GM19463 (cell line): ENCODE measurements around the gene OSBPL6.
A peak's percentile ranks its signal among the peaks of the same experiment; 100 is the strongest.
"Not testable (repeated sequence)": the region's sequence is repeated elsewhere in the genome, so short reads cannot be mapped to it uniquely, and the experiment has no call there.

ENCODE experiments used
- ATAC-seq: cut with Tn5 transposase; IDR thresholded peaks from one replicate; pipeline ENCODE4 v1.9.1; 2021; ENCODE audit warnings: mild to moderate bottlenecking, moderate library complexity; ENCODE audit not compliant: unreplicated experiment

The OSBPL6 gene

DNA sequence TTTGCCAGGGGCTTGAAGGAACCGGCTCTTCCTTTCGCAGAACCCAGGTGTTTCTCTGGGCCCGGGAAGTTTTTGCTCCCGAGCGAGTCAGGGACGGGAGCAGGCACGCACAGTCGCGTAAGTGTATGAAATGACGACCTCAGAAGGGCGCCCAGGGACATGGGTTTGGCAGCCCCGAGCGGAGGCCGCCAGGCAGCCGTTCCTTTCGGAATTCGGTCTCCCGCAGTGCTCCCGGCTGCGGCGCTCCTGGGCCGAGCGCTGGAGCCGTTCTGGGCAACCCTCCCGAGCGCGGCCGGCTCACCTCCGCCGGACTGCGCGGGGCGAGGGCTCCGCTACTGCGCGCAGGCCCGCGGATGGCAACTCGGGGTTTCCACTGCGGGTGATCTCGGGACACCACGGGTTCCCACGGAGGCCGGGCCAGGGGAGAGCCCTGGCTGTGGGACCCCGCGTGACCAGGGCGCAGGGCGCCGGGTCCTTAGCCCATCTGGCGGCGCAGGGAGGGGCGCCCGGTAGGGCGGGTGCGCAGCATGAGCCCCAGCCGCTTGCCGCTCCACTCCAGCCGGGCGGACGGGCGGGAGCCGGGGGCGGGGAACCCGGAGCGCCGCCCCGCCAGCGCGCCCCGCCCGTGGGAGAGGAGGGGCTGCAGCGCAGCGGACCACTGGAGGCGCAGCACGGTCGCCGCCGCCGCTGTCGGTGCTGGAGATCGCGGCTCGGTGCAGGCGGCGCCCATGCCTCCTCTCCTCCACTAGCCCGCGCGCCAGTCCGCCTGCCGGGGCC is at the start of gene OSBPL6:
Gene OSBPL6, plus strand, starts transcription at position 690 of the 777 bp plus-strand sequence. CDS start 111,673 bp downstream, outside the sequence.
- ATAC-seq = peak; percentile 95

DNA sequence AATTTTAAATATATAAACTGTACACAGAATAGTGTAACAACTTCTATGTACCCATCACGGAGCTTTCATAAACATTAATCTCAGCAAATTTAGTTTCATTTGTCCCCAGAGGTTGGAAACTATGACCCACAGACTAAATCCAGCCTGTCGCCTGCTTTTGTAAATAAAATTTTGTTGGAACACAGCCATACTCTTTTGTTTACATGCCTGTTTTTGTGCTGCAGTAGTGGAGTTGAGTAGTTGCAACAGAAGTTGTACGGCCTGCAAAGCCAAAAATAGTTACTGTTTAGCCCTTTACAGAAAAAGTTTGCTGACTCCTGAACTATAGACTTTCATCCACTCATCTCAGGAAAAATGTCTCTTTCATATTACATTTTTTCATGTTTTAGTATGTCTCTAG is 42.3 kb upstream of the OSBPL6 start:
- no peak for ATAC-seq

DNA sequence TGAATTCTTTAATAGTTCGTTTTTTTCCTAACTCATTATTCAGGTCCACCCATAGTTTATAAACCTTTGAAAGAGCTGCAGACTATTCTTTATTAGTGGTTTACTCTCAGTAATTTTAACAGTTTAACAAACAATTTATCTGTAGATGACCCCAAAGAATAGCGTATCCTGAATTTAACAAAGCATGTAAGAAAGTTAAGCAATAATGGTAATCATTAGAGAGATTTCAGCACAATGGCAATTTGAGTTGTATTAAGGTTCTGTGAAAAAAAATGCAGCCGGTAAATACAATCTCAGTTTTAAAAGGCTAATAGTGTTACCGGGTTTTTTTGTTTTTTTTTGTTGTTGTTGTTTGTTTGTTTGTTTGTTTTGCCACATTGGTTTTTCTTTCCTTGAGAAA is 41.8 kb upstream of the OSBPL6 start:
- no peak for ATAC-seq

DNA sequence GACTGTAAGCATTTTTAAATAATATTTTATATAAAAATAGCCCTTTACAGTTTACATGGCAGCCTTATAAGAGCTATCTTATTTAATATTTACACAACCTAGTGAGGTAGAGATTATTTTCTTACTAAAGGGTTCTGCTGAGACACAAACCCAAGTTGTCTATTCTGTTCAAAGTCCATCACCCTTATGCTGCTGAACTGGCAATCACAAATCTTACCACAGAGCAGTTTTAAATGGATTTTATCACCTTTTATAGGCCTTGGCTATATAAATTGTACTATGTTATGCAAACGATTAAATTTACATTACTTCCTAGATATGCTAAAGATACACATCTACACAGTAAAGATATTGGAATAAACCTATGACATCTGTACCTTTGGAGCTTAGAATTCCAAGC is 41.3 kb upstream of the OSBPL6 start:
- ATAC-seq = no peak

DNA sequence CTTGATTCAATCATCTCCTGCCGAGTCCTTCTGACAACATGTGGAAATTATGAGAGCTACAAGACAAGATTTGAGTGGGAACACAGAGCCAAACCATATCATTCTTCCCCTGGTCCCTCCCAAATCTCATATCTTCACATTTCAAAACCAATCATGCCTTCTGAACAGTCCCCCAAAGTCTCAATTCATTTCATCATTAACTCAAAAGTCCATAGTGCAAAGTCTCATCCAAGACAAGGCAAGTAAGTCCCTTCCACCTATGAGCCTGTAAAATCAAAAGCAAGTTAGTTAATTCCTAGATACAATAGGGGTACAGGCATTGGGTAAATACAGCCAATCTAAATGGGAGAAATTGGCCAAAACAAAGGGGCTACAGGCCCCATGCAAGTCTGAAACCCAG is 40.4 kb upstream of the OSBPL6 start:
- ATAC-seq = not testable (repeated sequence)

GRCh38 chr2:178155524-178155923 is 38.8 kb upstream of the OSBPL6 start:
- no peak for ATAC-seq

- ATAC-seq = no peak
Measured at GRCh38 chr2:178157574-178157973, 36.7 kb upstream of the OSBPL6 start.

DNA sequence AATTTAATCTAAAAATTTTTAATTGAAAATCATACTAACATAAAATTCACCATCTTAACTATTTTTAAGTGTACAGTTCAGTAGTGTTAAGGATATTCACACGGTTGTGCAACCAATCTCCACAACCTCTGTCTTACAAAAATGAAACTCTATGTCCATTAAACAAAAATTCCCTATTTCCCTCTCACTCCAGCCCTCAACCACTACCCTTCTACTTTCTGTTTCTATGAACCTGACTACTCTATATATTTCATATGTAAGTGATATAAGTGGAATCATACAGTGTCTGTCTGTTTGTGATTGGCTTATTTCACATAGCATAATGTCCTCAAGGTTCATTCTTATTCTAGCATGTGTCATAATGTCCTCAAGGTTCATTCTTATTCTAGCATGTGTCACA is 34.3 kb upstream of the OSBPL6 start:
- ATAC-seq = no peak

- ATAC-seq = no peak
Measured at GRCh38 chr2:178160601-178161000, 33.7 kb upstream of the OSBPL6 start.

- no peak for ATAC-seq
Measured at GRCh38 chr2:178163395-178163794, 30.9 kb upstream of the OSBPL6 start.

DNA sequence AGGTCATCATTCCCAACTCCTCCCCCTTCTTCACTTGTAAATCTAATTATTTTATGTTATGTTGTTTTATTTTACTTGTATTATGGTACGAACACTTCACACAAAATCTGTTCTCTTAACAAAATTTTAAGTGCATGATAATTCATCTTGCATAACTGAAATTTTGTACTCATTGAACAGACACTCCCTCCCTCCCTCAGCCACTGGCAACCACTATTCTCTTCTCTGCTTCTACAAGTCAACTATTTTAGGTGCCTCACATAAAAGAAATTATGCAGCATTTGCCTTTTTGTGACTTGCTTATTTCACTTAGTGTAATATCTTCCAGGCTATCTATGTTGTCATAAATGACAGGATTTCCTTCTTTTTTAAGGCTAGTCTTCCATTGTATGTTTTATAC is 30.4 kb upstream of the OSBPL6 start:
- no peak for ATAC-seq

- ATAC-seq = no peak
Measured at GRCh38 chr2:178173657-178174056, 20.7 kb upstream of the OSBPL6 start.

- no peak for ATAC-seq
Measured at GRCh38 chr2:178177066-178177679, 17.1 kb upstream of the OSBPL6 start.

DNA sequence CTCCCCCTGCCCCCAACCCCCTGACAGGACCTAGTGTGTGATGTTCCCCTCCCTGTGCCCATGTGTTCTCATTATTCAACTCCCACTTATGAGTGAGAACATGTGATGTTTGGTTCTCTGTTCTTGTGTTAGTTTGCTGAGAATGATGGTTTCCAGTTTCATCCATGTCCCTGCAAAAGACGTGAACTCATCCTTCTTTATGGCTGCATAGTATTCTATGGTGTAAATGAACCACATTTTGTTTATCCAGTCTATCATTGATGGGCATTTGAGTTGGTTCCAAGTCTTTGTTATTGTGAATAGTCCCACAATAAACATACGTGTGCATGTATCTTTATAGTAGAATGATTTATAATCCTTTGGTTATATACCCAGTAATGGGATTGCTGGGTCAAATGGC is 13.7 kb upstream of the OSBPL6 start:
- ATAC-seq = not testable (repeated sequence)

- ATAC-seq = no peak
Measured at GRCh38 chr2:178187861-178188260, 6.5 kb upstream of the OSBPL6 start.

- ATAC-seq = no peak
Measured at GRCh38 chr2:178188466-178188865, 5.8 kb upstream of the OSBPL6 start.

- no peak for ATAC-seq
Measured at GRCh38 chr2:178191004-178191508, 3.3 kb upstream of the OSBPL6 start.

DNA sequence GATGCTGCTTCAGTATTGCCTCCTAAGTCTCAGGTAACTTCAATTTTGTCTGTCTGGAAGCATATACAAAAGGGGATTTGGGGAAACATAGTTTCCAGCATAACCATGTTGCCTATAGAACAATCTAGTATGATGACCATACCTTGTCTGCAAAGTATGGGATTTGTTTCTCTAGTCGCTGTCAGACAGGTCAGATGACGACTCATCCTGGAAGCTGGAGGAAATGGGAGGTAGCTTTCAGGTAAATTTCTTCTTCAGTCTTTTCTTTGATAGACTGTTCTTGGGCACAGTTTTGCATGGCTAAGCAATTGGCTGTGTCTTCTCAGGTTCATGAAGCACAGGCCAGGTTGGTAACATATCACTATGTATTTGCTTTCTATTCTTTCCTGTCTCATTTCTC is 2.8 kb upstream of the OSBPL6 start:
- no peak for ATAC-seq

DNA sequence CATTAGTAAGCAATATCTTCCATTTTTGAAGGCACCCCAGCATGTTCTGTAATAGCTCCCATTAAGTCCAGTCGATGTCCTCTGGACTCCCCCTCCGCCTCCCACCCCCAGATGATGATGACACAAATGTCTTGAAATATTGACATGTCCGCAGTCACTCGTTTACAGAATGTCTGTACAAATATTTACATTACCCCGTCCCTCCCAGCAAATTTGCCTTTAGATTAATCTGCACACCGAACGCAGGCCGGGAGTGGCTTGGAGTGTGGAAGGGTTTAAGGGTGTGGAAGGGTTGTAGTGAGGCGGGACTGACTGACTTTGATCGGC is 853 bp upstream of the OSBPL6 start:
- no peak for ATAC-seq

DNA sequence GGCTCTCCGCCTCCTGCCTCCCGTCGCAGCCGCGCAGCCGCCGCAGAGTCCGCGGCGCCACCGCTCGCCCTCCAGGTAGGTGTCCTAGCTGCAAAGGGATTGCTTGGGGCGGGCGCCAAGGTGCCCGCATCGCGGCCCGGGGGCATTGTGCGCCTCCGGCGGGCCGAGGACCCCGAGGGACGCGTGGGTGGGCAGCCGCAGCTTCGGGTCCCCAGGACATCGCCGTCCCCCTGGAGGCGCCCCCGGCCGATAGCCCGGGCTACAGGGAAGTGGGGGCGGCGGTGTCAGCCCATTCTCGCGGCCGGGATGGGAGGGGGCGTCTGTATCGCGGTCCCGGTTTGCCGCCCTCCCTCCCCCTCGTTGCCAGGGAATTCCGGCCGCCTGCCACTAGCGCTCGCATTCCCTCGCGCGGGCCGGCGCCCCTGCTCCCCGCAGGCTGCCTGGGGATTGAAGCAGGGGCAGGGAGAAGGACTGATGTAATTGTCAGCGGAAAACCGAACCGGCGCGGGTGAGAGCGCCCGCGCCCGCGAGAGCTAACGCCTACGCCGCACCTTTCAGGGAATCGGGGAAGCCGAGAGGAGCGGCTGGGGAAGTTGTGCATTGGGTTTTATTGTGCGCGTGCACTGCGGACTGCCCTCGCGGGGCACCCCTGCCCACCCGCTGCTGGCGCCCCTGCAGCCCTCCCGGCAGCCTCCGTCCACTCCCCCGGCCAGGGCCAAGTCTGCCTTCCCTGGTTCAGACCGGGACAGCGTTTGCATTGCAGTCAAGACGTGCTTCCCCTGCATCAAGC is 483 bp downstream of the OSBPL6 start:
- peak; percentile 8 for ATAC-seq

- no peak for ATAC-seq
Measured at GRCh38 chr2:178195390-178196166, 1.3 kb downstream of the OSBPL6 start.
